ENCODE data around the gene GKN2.

GRCh38 chr2:68918497-68918896 is 34.2 kb downstream of the GKN2 start:
- TF ChIP-seq CTCF (IDR thresholded peaks at IDR 0.05) (no peak), EP300 (IDR thresholded peaks at IDR 0.05) (no peak)

Measured in stomach (tissue), 4 donors.